HG03565 (cell line): Measurements from ENCODE around the gene HIVEP1.
"Not testable (repeated sequence)": the region's sequence is repeated elsewhere in the genome, so short reads cannot be mapped to it uniquely, and the experiment has no call there.

Experiments
- ATAC-seq: cut with Tn5 transposase; IDR thresholded peaks from one replicate; pipeline ENCODE4 v1.9.1; 2021; ENCODE audit warnings: mild to moderate bottlenecking, moderate library complexity; ENCODE audit not compliant: unreplicated experiment

HIVEP1 gene

DNA sequence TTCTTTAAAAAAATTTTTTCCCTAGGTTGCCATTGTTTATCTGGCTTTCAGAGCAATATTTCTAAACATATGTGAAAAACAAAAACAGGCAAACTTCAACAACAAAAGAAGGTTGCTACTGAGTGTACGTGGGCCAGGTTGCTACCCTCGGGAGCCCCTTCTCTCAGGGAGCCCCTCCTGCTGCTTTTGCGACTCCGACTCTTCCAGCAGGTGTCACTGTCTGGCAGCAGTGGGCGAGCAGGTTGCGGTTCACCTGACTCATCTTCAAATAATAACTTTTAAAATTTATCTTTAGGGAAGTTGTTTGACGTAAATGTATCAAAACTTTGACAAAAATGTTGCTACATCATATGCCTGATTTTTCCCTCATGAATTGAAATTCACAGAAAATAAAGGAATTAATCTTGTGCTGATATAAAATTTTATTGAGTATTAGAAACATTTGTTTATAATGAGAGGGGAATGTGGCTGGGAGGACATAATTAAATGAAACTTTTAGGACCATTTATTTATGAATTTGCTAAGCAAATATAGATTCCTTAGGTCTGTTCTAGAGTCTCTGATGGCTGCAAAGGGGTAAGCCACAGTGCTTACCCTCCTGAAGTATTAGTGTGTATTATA is 138.8 kb downstream of the HIVEP1 start:
- ATAC-seq = no peak

DNA sequence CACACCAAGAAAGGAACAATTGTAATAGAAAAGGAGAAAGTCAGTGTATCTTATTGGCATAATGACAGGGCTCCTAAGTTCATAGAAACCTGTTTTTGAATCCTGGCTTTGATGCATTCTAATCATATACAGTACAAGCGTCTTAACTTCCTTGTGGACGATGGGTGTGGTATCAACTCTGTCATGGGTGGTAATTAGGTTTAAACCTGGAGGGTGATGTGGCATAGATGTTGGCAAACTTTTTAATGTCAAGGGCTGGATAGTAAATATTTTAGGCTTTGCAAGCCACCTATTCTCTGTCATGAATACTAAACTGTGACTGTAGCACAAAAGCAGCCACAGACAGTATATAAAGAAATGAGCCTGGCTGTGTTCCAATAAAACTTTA is 139.3 kb downstream of the HIVEP1 start:
- no peak for ATAC-seq

DNA sequence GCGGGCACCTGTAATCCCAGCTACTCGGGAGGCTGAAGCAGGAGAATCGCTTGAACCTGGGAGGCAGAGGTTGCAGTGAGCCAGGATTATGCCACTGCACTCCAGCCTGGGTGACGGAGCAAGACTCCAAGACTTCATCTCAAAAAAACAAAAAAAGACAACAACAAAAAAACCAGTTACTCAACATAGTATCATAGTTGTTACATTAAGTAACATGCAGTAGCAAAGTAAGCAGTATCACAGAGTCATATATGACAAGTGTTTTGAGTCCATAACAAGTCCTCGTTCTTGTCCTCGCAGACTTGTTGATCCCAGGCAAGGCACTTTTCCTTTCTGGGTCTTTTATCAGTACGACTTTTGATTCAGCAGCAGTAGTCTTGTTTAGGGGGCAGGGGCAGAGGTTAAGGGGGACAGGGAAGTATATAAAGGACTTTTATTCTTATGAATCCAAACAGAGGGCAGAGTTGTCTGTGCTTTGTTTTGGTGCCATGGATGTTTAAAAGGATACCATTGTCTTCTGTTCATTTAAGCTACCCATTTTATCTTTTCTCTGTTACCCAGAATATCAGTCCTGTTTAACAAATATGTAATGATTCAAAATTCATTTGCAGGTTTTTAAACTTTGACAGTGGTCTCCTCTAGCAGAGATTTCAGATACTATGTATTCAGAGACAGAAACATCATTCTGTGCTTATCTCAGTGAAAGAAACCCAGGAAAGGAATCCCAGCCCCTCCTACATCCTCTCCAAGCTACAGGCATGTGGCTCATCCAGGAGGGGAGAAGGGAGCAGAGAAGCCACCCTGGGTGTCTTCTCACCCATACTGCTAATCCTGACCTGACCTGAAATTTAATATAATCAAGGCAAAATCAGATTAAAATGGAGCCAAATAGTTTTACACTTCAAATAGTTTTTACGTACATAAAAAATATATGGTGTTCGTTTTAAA is 140.2 kb downstream of the HIVEP1 start:
- no peak for ATAC-seq

DNA sequence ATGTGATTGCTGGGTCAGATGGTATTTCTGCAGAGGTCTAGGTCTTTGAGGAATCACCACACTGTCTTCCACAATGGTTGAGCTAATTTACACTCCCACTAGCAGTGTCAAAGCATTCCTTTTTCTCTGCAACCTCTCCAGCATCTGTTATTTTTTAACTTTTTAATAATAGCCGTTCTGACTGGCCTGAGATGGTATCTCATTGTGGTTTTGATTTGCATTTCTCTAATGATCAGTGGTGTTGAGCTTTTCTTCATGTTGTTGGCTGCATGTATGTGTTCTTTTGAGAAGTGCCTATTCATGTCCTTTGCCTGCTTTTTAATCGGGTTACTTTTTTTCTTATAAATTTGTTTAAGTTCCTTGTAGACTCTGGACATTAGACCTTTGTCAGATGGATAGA is 143.7 kb downstream of the HIVEP1 start:
- not testable (repeated sequence) for ATAC-seq

DNA sequence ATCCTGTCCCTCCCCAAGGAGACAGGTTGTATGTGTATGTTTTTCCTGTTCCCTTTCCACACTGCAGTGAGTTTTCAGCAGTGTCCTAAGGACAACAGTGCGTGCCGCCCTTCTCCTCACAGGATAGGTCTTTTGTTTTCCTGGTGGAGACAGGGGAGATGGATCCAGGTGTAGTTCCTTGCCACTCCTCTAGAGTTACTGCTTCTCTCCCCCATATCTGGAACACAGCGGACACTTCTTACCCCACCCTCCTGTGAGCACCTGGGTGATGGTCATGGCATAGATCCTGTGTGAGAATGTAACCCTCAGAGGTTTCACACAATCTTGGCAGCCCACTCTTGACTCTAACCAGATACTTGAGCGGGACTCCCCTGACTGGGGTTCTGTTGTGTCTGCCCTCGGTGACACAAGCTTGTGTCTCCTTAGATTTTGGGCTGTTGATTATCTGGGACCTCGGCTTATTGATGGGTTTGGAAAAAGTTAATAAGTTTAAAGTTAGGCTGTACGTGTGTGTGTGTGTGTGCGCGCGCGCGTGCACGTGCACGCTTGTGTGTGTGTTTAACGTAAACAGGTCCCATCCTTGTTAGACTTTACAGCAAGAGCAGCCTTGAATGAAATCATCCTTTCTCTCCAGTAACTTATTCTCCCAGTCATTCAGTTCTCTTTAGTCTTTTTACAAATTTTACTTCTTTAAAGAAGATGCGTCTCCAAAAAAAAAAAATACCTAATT is 146.7 kb downstream of the HIVEP1 start:
- ATAC-seq = no peak

DNA sequence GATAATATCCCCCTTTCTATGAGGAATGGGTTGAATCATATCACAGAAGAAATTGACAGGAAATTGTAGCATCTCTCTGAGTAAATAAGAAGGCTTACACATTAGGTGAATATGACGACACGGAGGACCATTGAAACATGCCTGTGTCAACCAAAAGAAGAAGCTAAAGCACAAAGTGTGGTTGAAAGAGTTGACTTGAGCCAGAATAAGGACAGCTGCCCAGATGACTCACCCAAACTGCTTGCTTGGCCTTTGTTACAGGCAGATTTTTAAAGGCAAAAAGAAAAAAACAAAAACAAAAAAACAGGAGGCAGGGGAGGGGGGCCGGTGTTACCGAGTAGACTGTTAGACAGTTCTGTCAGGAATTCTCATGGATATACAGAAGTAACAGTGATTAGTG is 148.2 kb downstream of the HIVEP1 start:
- ATAC-seq = no peak

DNA sequence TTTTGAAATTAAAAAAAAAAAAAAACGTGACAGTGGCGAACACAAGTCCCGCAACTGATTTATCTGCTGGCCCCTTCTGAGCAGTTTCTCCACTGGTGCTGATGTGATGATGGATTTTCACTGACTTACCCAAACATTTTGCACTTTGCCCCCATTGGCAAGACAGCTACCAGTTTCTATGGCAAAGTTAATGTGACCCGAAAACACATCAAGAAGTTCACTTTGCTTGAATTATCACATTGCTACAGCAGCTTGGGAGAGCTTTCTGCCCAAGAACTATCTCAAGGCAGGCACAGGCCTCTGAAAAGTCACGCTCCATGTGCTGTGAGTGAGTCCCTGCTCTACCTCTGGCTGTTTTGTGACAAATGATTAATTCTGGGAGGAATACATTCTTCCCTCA is 150.1 kb downstream of the HIVEP1 start:
- ATAC-seq = no peak

DNA sequence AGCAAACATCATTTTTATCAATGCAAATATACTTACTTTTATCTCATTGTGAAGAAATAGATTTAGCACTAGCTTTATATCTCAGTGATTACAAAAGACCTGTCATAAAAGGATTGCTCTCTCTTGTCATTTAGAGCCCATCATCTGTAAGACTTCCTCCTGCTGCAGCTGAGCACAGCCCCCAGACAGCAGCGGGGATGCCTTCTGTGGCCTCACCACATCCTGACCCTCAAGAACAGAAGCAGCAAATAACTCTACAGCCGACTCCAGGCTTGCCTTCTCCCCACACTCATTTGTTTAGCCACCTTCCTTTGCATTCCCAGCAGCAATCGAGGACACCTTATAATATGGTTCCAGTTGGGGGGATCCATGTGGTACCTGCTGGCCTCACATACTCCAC is 151.0 kb downstream of the HIVEP1 start:
- ATAC-seq = peak; percentile 61

DNA sequence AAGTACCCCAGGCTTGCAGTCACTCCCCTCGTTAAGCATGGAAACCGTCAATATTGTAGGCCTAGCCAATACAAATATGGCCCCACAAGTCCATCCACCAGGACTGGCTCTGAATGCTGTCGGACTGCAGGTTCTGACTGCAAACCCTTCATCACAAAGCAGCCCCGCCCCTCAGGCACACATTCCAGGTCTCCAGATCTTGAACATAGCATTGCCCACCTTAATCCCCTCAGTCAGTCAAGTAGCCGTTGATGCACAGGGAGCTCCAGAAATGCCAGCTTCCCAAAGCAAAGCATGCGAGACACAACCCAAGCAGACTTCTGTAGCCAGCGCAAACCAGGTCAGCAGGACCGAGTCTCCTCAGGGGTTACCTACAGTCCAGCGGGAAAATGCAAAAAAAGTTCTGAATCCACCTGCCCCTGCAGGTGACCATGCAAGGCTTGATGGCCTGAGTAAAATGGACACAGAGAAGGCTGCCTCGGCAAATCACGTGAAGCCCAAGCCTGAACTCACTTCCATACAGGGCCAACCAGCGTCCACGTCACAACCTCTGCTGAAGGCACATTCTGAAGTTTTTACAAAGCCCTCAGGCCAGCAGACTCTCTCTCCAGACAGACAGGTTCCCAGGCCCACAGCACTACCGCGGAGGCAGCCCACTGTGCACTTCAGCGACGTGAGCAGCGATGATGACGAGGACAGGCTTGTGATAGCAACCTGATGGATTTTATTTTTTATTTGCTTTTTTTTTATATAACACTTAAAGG is 151.8 kb downstream of the HIVEP1 start:
- no peak for ATAC-seq

DNA sequence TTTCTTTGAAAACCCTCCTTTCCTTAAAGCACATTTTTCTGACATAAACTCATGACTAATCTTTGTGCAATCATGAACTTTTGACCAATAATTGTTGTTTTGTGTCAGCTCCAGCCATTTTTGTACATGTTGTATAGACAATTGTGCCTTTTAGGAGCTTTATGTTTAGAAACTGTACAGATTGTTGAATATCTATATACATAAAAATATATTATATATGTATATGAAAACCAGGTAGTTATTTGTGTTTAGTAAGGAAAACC is 152.3 kb downstream of the HIVEP1 start:
- ATAC-seq = no peak

DNA sequence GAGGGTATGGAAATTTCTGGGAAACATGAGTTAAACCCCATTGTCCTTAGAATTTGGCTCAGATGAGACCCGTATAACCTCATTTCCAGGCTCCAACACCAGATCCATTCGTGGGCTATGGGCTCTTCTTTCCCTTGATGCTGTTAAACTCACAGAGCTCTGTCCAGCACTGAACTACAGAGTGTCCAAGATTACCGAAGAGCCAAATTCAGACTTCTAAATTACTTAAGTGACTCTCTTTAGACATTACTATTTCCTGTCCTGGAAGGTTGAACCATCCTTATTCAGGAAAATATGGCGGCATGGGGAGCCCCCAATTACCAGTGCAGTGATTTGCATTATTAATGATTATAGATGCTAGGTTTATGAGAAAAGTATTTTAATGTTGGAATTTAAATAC is 153.2 kb downstream of the HIVEP1 start:
- ATAC-seq = no peak

DNA sequence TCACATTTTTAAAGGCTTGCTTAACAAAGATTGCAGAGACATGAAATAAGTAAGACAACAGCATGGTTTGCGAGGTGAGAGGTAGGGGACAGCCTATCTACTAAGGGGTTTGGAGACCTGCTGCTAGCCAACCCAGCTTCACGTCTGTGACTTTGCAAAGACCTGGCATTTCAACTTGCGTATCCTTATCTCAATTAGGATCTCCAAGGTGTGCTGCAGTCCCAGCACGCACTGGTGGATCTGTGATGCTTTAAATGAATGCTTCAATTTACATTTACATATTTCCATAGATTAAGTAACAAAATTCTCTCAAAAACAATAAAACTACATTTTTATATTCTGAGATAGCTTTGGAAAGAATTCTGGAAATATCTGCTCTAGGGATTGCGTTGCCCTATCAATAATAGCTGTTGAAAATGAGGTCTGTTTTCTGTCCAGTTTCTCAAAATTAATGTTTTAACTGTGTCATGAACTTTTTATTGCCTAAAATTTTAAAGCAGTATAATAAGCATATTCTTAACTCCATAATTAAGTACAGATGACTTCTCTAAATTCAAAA is 153.7 kb downstream of the HIVEP1 start:
- ATAC-seq = no peak

DNA sequence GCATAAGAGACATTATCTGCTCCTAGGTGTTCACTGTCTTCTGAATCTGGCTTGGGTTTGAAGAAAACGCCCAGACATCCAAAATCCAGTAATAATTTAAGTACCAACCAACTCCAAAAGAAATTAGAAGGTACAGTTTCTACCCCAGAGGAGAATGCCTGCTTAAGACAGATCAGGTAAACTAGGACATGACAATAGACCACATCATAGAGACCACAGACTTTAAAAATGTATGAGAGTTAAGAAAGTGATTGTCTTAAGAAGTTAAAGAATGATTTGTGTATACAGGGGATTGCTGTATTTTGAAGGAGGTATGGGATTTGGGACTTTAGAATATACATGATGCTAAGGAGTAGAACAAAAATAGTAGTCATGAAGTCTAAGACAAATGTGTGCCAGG is 157.3 kb downstream of the HIVEP1 start:
- ATAC-seq = no peak

DNA sequence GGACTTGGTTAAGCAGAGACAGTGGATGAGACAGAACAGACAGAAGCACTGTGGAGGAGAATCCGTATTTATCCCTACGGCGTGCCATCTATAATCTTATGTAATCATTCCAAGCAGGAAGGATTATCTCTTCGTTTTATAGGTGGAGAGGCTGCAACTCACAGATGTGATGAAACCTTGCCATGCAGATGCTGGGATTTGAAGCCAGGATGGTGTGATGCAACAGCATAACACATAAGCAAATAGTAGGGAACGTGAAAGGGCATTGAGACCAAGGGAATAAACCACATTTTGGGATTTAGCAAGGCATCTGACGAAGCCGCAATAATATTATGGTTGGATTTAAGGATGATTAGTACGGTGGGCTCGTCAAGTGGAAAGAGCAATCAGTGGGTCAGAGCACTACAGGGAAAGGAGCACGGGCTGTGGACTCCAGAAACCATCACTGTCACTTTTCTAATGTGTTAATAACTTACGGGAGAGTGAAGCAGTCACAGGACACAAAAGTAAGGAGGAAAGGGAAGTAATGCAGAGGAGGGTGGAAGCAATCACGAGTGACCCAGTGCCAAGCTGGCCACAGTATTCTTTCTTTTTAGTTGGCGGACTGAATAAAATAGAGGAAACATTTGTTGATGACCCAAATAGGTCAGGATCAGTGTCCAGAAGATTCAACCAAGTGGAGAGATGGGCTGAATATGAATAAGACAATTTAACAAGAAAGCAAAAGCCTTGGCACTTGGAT is 158.4 kb downstream of the HIVEP1 start:
- ATAC-seq = no peak

DNA sequence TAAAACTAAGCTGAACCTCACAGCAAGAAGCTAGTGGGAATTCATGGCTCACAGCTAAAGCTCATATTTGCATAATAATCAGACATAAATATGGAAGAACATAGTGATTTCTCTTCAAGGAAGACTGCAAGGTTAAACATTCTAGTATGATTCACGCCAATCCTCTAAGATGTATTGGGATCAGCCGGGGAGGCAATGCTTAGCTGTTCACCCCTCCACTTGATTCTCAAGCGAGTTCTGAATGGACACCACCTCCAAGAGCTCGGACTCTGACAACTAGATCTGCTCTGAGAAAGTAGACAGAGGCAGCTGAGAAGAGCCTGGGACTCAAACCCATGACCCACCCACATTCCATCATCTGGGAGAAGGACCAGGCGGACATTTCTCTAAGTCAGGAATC is 159.6 kb downstream of the HIVEP1 start:
- no peak for ATAC-seq

DNA sequence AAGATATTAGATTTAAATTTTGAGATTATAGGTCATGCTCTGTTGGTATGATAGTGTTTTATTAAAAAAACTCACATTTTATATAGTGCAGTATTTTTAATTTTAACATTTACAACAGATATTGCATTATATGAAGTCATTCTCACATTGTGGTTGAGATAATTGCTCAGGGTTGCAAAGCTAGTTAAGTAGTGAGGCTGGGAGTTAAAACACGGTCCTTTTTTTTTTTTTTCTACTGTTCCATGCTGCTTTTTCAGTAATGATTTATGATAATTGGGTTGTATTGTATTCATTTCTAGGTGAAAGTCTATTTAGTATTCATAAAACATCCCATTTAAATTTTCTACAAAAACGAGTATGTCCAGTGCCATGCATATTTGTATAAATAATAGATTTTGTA is 160.5 kb downstream of the HIVEP1 start:
- ATAC-seq = no peak

DNA sequence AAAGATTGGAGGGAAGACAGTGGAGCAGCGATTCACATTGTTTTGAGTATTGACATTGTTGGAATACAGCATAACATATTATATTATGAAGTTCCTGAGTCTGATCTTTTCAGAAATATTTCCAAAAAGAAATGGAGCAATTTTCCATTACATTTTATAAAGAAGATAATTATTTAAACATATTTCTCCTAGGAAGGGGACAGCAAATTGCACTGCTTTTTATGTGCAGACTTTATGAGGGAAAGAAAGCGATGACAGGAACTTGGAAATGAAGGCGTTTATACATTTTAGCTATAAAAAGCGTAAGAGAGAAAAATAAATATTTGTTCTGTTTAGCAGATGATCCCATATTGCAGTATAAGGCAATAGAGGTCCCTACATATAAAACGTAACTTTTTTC is 161.1 kb downstream of the HIVEP1 start:
- ATAC-seq = no peak

DNA sequence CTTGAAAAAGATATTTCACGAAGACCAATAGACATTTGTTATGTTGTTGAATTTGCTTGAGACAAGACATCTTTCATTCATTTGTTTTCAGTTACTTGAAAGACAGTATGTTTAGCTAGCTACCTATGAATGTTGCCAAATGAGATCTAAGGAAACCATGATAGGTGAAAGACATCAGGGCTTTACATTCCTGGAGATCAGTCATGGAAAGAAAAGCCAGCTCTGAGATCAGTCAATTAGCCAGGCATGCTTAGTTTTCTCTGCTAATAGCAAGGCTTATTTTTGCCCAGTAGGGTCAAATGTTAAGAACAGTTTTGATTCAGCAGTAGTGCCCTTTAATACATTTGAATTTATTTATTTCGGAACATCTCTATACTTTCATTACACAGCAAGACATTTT is 161.5 kb downstream of the HIVEP1 start:
- ATAC-seq = no peak

DNA sequence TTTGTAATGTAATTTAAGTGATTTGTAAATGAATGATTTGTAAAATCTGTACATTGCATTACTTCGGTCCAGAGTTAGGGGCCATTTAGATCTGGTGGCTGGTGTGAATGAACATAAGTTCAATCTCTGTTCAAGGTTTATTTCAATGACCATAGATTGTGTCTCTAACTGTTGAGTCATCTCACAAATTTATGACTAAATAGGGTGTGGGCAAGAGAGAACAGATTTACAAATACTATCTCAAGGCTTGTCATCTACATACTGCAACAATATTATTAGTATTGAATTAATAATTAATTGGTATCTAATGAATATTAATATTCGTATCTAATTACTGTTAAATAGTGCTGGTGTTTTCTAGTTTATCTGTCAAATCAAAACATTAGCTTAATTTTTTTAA is 162.8 kb downstream of the HIVEP1 start:
- no peak for ATAC-seq

DNA sequence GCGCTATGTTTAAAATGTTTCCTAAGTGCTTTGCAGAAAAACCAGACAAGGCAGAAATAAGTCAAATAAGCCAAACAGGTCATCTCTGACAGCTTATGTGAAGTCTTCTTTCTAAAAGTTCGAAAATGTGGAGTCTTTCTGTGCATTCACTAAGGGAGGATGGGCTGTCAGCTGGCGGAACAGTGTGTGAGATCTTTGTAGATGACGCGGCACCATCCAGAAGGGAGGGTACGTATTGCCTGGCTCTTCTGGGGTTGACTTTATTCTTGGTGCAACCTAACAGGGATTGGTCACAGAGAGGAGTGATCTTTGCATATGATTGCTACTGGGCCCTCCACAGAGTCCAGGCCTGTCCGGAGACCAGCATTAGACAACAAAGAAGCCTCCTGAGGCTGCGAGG is 163.5 kb downstream of the HIVEP1 start:
- ATAC-seq = no peak
